HepG2 (cell line): ENCODE data around the gene CLDN15. TPM values are rescaled to one million over a fixed set of nuclear protein-coding genes. Genes with fewer than 3 reads are reported as not detected.

ENCODE experiments used
- ATAC-seq: fragments of 200-7000 bp; cut with Tn5 transposase; 3 replicates; pipeline ENCODE4 v1.9.1; 2020; ENCODE audit warnings: mild to moderate bottlenecking, moderate library complexity
- BruUV-seq: library from RNA; stranded (reverse); fragments of 400-500 nt; replicated peaks from 2 replicates; lab custom pipeline; 2021; lab: Mats Ljungman, UMichigan
- CTCF ChIA-PET: fragments of 300-600 bp; formaldehyde crosslinking; extraction: SDS; loops from one replicate; lab custom pipeline; 2021; ENCODE audit warnings: low total read pairs, inconsistent platforms, low intra/inter-chr PET ratio; lab: Yijun Ruan, JAX
- POLR2A ChIA-PET: fragments of 350-600 bp; sonication (Branson Sonifier 250); formaldehyde crosslinking; loops from one replicate; lab custom pipeline; 2020; ENCODE audit warnings: antibody characterized with exemption, inconsistent platforms; lab: Yijun Ruan, JAX
- DNase-seq: peaks from one replicate; pipeline ENCODE4 v3.0.0-alpha.2; 2015; ENCODE audit warnings: low spot score
- FAIRE-seq: peaks from 3 replicates; lab custom pipeline; 2011; peaks lifted over from hg19 to GRCh38; lab: Jason Lieb, UNC
- H2AFZ ChIP-seq: one replicate; pipeline ENCODE4 v1.6.1; 2011; ENCODE audit warnings: low read length, inconsistent platforms
- H3K27ac ChIP-seq: fragments of 300-600 bp; 3 replicates; pipeline ENCODE4 v1.8.0; 2011; ENCODE audit warnings: mixed run types, mild to moderate bottlenecking, mixed read lengths, low read length, inconsistent platforms; ENCODE audit not compliant: insufficient read depth; ENCODE audit errors: extremely low read length
- H3K27me3 ChIP-seq, 2 experiments: fragments of 200-600 bp in 1 of 2; 2 replicates in 1 of 2; 3 replicates in 1 of 2; pipeline versions ENCODE4 v1.6.0 to v1.8.0; 2011; ENCODE audit warnings: low read length in 2 of 2, mild to moderate bottlenecking in 2 of 2, moderate library complexity in 2 of 2, inconsistent platforms in 1 of 2; ENCODE audit not compliant: insufficient read depth in 2 of 2, control insufficient read depth in 1 of 2
- H3K36me3 ChIP-seq, 2 experiments: fragments of 200-600 bp in 1 of 2; replicated peaks in 1 of 2; 2 replicates in 1 of 2; 3 replicates in 1 of 2; pipeline versions ENCODE4 v1.5.1 to v1.8.0; 2011; ENCODE audit warnings: low read length in 2 of 2, inconsistent platforms in 1 of 2; ENCODE audit not compliant: insufficient read depth in 2 of 2, control insufficient read depth in 1 of 2
- H3K4me1 ChIP-seq: 2 replicates; pipeline ENCODE4 v1.5.1; 2012; ENCODE audit warnings: low read length, inconsistent platforms; ENCODE audit not compliant: insufficient read depth
- H3K4me2 ChIP-seq: 2 replicates; pipeline ENCODE4 v1.6.0; 2011; ENCODE audit warnings: low read depth, low read length, inconsistent platforms
- H3K4me3 ChIP-seq, 3 experiments: fragments of 200-600 bp in 1 of 3; sonication (generic), shearing (Covaris generic) in 1 of 3; replicated peaks in 1 of 3; 2 replicates each; pipeline ENCODE4 v1.5.1; 2011 to 2016; ENCODE audit warnings: low read length in 3 of 3, inconsistent platforms in 2 of 3, low read depth in 2 of 3, mild to moderate bottlenecking in 2 of 3, control low read depth in 1 of 3, mixed read lengths in 1 of 3; ENCODE audit not compliant: insufficient read depth in 1 of 3
- H3K79me2 ChIP-seq: one replicate; pipeline ENCODE4 v1.6.1; 2011; ENCODE audit warnings: low read length, inconsistent platforms; ENCODE audit not compliant: insufficient read depth
- H3K9ac ChIP-seq: 2 replicates; pipeline ENCODE4 v1.6.0; 2011; ENCODE audit warnings: mild to moderate bottlenecking, low read depth, low read length, inconsistent platforms; ENCODE audit not compliant: insufficient read depth
- H3K9me3 ChIP-seq: 2 replicates; pipeline ENCODE4 v1.5.1; 2012; ENCODE audit warnings: mild to moderate bottlenecking, low read length
- H4K20me1 ChIP-seq: 2 replicates; pipeline ENCODE4 v1.6.0; 2011; ENCODE audit warnings: inconsistent platforms, mild to moderate bottlenecking, low read length, moderate library complexity; ENCODE audit not compliant: insufficient read depth
- AGO2 ChIP-seq: fragments of 200-400 bp; formaldehyde crosslinking; optimal IDR thresholded peaks from 2 replicates; pipeline ENCODE3; 2017; ENCODE audit warnings: mild to moderate bottlenecking, low read depth, low read length, moderate library complexity
- CREM ChIP-seq, 2 experiments: sonication (generic) in 1 of 2; formaldehyde crosslinking in 1 of 2; IDR thresholded peaks; 2 replicates each; pipeline versions ENCODE4 v1.4.0 to v1.6.1; 2016 to 2020; ENCODE audit warnings: antibody characterized with exemption in 1 of 2, mild to moderate bottlenecking in 1 of 2, missing genetic modification reagents in 1 of 2
- MAFK ChIP-seq, 2 experiments: IDR thresholded peaks in 1 of 2; conservative IDR thresholded peaks in 1 of 2; 2 replicates each; pipeline ENCODE4 v1.6.1; 2011; ENCODE audit warnings: improper control_type of control experiment in 2 of 2, low read length in 2 of 2
- MXD4 ChIP-seq: IDR thresholded peaks from 2 replicates; pipeline ENCODE4 v1.6.1; 2016; ENCODE audit warnings: mild to moderate bottlenecking, missing biosample characterization, missing genetic modification reagents
- REPIN1 ChIP-seq: sonication (generic); formaldehyde crosslinking; IDR thresholded peaks from 2 replicates; pipeline ENCODE4 v1.8.0; 2022; ENCODE audit warnings: missing genetic modification reagents, low read depth, mild to moderate bottlenecking, borderline replicate concordance
- SIN3B ChIP-seq: fragments of 150-350 bp; IDR thresholded peaks from 2 replicates; pipeline ENCODE4 v1.6.1; 2014; ENCODE audit warnings: low read length
- TBL1XR1 ChIP-seq: fragments of 150-350 bp; IDR thresholded peaks from 2 replicates; pipeline ENCODE4 v1.6.1; 2014; ENCODE audit warnings: borderline replicate concordance, low read length; ENCODE audit not compliant: partially characterized antibody
- ZFP37 ChIP-seq: sonication (generic); formaldehyde crosslinking; IDR thresholded peaks from 2 replicates; pipeline ENCODE4 v1.4.0; 2020; ENCODE audit warnings: missing genetic modification reagents, borderline replicate concordance
- ZFX ChIP-seq: sonication (generic); formaldehyde crosslinking; IDR thresholded peaks from 2 replicates; pipeline ENCODE4 v1.4.0; 2020; ENCODE audit warnings: mild to moderate bottlenecking, low read depth, missing genetic modification reagents, moderate library complexity
- ZNF354B ChIP-seq: sonication (generic); formaldehyde crosslinking; IDR thresholded peaks from 2 replicates; pipeline ENCODE4 v1.8.0; 2022; ENCODE audit warnings: mild to moderate bottlenecking, missing genetic modification reagents
- ZNF484 ChIP-seq: sonication (generic); formaldehyde crosslinking; IDR thresholded peaks from 2 replicates; pipeline ENCODE4 v1.5.1; 2020; ENCODE audit warnings: mild to moderate bottlenecking, low read depth, missing genetic modification reagents, borderline replicate concordance
- ZNF605 ChIP-seq: sonication (generic); formaldehyde crosslinking; IDR thresholded peaks from 2 replicates; pipeline ENCODE4 v1.8.0; 2022; ENCODE audit warnings: mild to moderate bottlenecking, missing genetic modification reagents
- ZNF777 ChIP-seq: sonication (generic); formaldehyde crosslinking; IDR thresholded peaks from 2 replicates; pipeline ENCODE4 v1.4.0; 2020; ENCODE audit warnings: missing genetic modification reagents
- WGBS: methylation state at CpG from one replicate; pipeline ENCODE4 v1.1.6; 2017; ENCODE audit warnings: low lambda C conversion rate; 5-methylcytosine and 5-hydroxymethylcytosine counted together
- in situ Hi-C: cut with HindIII; loops from 2 replicates; pipeline ENCODE4 v1.10.0; 2017; ENCODE audit warnings: low pct_unique_long_range_greater_than_20kb; ENCODE audit not compliant: extremely low pct_ligation_motif_present
- intact Hi-C: fragments of 100-400 bp; cut with micrococcal nuclease; formaldehyde crosslinking; loops from one replicate; pipeline ENCODE4 v1.10.0; 2022; ENCODE audit not compliant: unreplicated experiment
- polyA plus RNA-seq, 8 experiments: library from polyadenylated mRNA; depleted of rRNA in 3 of 8; stranded (reverse) in 7 of 8; unstranded in 1 of 8; fragments of >200 nt; fragmentation: Illumina TruSeq in 4 of 8; extraction: Trizol in 4 of 8; gene quantifications; 2 replicates each; pipeline versions ENCODE4 v1.2.1 to v1.2.3, GENCODE V29; 2011 to 2016; ENCODE audit warnings: low read depth in 4 of 8, missing spikeins in 1 of 8, mixed read lengths in 1 of 8; ENCODE audit not compliant: insufficient read depth in 1 of 8
- total RNA-seq, 5 experiments: library from RNA; depleted of rRNA; stranded (reverse); fragments of >200 nt; fragmentation: Illumina TruSeq; extraction: Trizol; gene quantifications; 2 replicates each; pipeline ENCODE4 v1.2.3, GENCODE V29; 2016; ENCODE audit warnings: low read depth in 1 of 5
- TF ChIP-seq, protein P1 (sequence below), 2 experiments: sonication (generic) in 1 of 2; formaldehyde crosslinking in 1 of 2; IDR thresholded peaks; 2 replicates each; pipeline versions ENCODE4 v1.5.1 to v1.6.1; 2011 to 2020; ENCODE audit warnings: borderline replicate concordance in 1 of 2, low read depth in 1 of 2, low read length in 1 of 2, mild to moderate bottlenecking in 1 of 2, missing genetic modification reagents in 1 of 2, moderate library complexity in 1 of 2
- TF ChIP-seq, protein P2 (sequence below): sonication (generic); formaldehyde crosslinking; IDR thresholded peaks from 2 replicates; pipeline ENCODE4 v1.4.0; 2020; ENCODE audit warnings: missing genetic modification reagents
- TF ChIP-seq, protein P3 (sequence below): sonication (generic); formaldehyde crosslinking; IDR thresholded peaks from 2 replicates; pipeline ENCODE4 v1.8.0; 2022; ENCODE audit warnings: mild to moderate bottlenecking, missing genetic modification reagents, moderate library complexity

Gene CLDN15
- total and polyA plus RNA-seq, 2 of the 13 experiments (the other 11 are each of a cell fraction or from before 2014, with no cell fraction given): 7.1 to 17.8 TPM

DNA sequence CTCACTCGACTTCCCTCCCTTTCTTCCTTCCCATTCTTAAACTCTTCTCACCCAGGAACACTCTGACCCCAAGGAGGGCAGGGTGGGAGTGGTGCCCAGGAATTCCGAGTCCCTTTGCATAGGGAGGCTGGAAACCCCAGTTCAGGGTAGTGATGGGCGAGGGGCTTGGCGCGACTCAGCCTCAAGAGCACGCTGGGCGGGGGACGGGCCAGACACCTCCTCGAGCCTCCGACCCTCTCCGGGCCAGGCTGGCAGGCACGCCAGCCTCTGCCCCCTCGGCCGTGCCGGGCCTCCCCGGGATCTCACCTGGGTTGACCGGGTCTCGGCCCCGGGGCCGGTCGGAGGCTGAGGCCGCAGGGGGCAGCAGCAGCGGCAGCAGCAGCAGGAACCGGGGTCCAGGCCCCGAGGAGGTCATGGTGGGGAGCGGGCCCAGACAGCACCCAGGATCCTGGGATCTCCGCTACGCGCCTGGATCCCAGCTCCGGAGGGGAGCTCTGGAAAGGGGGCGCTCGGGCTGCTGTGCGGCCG lies 20.7 kb downstream of the CLDN15 start:
- in situ Hi-C loops (no loop called here), intact Hi-C loops (loop anchor here (2.0 kb wide), 1 partner anchor 16 kb away; the partner anchor contains the start of gene MOGAT3)
- ChIA-PET CTCF (interaction anchor here (1.3 kb wide), 1 partner anchor 27 kb away, joined by 5 read pairs; the partner anchor contains the start of gene FIS1), POLR2A (interaction anchor here (0.8 to 11.2 kb wide), 21 partner anchors 12 to 342 kb away, joined by 3 to 202 read pairs (median 7); partner anchors contain the start of genes CLDN15, FIS1, IFT22 and MOGAT3)
- Histone ChIP-seq H4K20me1 (no peaks in the 10 kb centered on the region), H3K4me3 (peak overlapping the region; percentile 82 to 95 (median 83)), H3K4me1 (peaks cover 44% of the 10 kb centered on the region), H2AFZ (no peak overlapping the region), H3K9me3 (no peaks in the 10 kb centered on the region), H3K36me3 (peaks cover 2 to 12% of the 10 kb centered on the region in 2 experiments; a peak in 4 of 5 replicates), H3K27ac (peak overlapping the region; percentile 84), H3K79me2 (peaks cover 29% of the 10 kb centered on the region), H3K27me3 (no peaks in the 10 kb centered on the region; a peak in 1 of 5 replicates), H3K9ac (peak overlapping the region; percentile 86), H3K4me2 (peak overlapping the region; percentile 91)
- no peak for FAIRE-seq
- no TSS peak for BruUV-seq
- no peak for DNase-seq
- no peak; the same call in 1 of the 3 replicates for ATAC-seq
- WGBS: 0% methylated on average over 2 of the region's 34 CpGs
- TF ChIP-seq ZNF354B (CRISPR knock-in tag): no peak
- TF ChIP-seq, protein P1, sequence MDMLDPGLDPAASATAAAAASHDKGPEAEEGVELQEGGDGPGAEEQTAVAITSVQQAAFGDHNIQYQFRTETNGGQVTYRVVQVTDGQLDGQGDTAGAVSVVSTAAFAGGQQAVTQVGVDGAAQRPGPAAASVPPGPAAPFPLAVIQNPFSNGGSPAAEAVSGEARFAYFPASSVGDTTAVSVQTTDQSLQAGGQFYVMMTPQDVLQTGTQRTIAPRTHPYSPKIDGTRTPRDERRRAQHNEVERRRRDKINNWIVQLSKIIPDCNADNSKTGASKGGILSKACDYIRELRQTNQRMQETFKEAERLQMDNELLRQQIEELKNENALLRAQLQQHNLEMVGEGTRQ (IDR thresholded peaks at IDR 0.05; ENCODE audit: low read depth, low read length): no peak
- TF ChIP-seq, protein P1 (CRISPR knock-in tag; IDR thresholded peaks at IDR 0.05; ENCODE audit: borderline replicate concordance): no peak
- TF ChIP-seq ZNF605 (CRISPR knock-in tag): 0 out of 2 replicates have a peak, but pooled peaks have one; percentile 50
- TF ChIP-seq ZNF484 (CRISPR knock-in tag): no peak
- 0 out of 2 replicates have a peak, but pooled peaks have one; percentile 11 for TF ChIP-seq ZFX
- TF ChIP-seq MAFK (conservative IDR thresholded peaks at IDR 0.05 in 1 of 2, IDR thresholded peaks at IDR 0.05 in 1 of 2; ENCODE audit: low read length in 2 of 2): no peak
- no peak for TF ChIP-seq ZNF777 (CRISPR knock-in tag)
- TF ChIP-seq ZFP37: no peak
- no peak for TF ChIP-seq TBL1XR1
- TF ChIP-seq AGO2: peak; percentile 77
- TF ChIP-seq SIN3B: no peak
- peak; percentile 29; the same call in 1 of the 2 replicates for TF ChIP-seq REPIN1
- no peak for TF ChIP-seq MXD4 (CRISPR knock-in tag)
- TF ChIP-seq, protein P2, sequence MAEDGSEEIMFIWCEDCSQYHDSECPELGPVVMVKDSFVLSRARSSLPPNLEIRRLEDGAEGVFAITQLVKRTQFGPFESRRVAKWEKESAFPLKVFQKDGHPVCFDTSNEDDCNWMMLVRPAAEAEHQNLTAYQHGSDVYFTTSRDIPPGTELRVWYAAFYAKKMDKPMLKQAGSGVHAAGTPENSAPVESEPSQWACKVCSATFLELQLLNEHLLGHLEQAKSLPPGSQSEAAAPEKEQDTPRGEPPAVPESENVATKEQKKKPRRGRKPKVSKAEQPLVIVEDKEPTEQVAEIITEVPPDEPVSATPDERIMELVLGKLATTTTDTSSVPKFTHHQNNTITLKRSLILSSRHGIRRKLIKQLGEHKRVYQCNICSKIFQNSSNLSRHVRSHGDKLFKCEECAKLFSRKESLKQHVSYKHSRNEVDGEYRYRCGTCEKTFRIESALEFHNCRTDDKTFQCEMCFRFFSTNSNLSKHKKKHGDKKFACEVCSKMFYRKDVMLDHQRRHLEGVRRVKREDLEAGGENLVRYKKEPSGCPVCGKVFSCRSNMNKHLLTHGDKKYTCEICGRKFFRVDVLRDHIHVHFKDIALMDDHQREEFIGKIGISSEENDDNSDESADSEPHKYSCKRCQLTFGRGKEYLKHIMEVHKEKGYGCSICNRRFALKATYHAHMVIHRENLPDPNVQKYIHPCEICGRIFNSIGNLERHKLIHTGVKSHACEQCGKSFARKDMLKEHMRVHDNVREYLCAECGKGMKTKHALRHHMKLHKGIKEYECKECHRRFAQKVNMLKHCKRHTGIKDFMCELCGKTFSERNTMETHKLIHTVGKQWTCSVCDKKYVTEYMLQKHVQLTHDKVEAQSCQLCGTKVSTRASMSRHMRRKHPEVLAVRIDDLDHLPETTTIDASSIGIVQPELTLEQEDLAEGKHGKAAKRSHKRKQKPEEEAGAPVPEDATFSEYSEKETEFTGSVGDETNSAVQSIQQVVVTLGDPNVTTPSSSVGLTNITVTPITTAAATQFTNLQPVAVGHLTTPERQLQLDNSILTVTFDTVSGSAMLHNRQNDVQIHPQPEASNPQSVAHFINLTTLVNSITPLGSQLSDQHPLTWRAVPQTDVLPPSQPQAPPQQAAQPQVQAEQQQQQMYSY (CRISPR knock-in tag): no peak
- TF ChIP-seq, protein P3, sequence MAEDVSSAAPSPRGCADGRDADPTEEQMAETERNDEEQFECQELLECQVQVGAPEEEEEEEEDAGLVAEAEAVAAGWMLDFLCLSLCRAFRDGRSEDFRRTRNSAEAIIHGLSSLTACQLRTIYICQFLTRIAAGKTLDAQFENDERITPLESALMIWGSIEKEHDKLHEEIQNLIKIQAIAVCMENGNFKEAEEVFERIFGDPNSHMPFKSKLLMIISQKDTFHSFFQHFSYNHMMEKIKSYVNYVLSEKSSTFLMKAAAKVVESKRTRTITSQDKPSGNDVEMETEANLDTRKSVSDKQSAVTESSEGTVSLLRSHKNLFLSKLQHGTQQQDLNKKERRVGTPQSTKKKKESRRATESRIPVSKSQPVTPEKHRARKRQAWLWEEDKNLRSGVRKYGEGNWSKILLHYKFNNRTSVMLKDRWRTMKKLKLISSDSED (CRISPR knock-in tag): no peak
- TF ChIP-seq CREM (IDR thresholded peaks at IDR 0.05): no peak
- no peak for TF ChIP-seq CREM (CRISPR knock-in tag; IDR thresholded peaks at IDR 0.05)
